HG02943 (cell line): Measurements from ENCODE around the gene PRTG.
"Not testable (repeated sequence)": the region's sequence is repeated elsewhere in the genome, so short reads cannot be mapped to it uniquely, and the experiment has no call there.

ENCODE experiments used
- ATAC-seq: cut with Tn5 transposase; IDR thresholded peaks from one replicate; pipeline ENCODE4 v1.9.1; 2021; ENCODE audit warnings: mild to moderate bottlenecking, low read depth, moderate library complexity; ENCODE audit not compliant: unreplicated experiment

Gene PRTG

DNA sequence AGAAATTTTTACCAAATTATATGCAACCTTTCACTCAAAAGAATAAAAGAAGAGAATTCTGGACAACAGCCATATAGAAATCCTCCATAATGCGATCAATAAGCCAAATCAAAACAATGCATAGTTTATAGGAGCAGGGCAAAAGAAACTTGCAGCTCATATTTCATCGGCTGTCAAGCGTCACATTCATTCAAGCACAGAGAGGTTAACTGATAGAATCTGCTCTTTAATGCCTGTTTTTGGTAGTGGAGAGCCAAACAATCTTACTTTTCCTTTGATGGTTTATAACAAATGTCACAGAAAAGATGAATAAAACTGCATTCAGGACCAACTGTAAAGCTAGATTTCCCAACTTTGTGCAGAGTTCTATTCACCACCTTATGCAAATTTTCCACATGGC lies 35.4 kb downstream of the PRTG start:
- ATAC-seq: no peak

DNA sequence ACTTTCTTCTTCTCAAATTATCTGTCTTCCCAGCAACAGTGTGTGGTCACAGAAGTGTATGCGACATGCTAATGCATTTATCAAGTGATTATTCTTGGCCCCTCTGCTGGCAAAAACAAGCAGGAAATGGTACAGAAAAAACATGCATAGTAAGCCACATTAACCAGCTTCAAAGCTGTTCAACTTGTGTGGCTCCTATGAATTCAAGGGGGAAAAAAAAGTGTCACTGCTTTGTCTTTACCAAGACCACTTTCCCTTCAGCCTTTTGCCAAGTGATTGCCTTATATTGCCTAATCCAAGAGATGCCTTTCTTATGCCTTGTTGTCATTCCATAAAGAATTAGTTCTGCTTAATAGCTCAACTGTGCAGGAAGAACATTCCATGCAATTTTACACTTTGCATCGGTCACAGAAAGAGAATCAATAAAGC lies 39.1 kb downstream of the PRTG start:
- no peak for ATAC-seq

DNA sequence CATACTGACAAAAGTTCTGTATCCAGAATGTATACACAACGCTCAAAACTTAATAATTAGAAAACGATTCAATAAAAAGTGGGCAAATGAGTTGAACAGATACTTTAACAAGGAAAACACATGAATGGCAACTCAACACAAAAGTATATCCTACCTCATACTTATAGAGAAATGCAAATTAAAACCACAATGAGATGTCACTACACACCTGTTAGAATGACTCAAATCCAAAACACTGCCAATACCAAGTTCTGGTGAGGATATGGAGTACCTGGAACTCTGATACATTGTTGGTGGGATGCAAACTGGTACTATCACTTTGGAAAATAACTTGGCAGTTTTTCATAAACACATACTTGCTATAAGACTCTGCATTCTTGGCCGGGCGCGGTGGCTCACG lies 42.1 kb downstream of the PRTG start:
- ATAC-seq: no peak

DNA sequence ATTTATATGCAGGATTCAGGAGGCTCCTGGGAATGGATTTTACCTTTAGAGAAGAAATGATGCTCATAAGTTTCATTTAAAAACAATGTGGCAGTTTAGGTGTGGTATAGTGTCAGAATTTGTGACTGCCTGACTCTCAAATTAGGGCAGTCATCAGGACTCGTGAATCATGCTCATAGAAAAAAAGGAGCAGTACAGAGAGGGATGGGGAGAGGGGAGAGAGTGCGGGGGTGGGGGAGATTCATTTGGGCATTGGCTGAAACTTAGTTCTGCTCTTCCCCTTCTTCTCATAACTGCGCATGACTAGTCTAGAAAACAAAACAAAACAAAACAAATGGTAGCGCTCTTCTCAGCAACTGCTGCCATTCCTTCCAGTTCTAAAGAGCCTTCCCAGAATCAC lies 44.3 kb downstream of the PRTG start:
- ATAC-seq: no peak

DNA sequence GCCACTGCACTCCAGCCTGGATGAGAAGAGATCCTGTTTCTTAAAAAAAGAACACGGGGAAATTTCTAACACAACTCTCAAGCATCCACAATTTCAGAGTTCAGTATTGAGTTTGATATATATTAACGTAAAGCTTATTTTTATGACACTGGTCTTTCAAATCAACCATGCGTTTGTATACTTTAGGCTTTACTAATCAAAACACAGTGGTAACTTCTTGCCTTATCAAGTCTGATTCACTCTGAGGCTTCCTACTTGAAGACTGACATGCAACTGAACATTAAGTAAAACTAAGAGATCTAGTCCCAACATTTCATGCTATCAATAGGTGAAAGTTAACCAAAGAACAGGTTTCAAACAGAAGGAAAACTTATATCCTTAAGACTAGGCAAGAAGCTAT lies 46.7 kb downstream of the PRTG start:
- ATAC-seq: no peak

- no peak for ATAC-seq
Measured at GRCh38 chr15:55695432-55695831, 47.5 kb downstream of the PRTG start.

DNA sequence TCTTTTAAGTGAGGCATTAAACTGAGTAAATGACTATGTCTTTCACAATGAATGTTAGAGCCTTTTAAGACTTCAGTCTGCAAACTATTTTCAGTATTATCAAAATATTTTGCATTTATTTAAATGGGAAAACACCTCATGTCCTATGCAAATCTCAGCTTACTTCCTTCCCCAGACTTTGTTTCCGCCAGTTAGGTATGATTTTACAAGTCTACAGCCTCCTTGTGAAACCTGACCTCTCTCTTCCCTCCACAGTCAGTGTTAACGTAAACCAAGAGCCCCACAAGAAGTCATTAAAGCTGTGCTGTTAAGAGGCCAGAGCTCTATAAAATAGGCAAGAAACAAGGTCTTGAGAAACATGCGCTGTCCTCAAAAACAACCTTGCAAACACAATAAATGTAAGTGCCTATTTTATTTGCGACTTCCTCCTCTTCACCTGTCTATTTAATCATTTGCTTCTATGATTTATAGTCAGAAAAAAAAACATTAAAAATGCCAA lies 48.3 kb downstream of the PRTG start:
- peak; percentile 83 for ATAC-seq

DNA sequence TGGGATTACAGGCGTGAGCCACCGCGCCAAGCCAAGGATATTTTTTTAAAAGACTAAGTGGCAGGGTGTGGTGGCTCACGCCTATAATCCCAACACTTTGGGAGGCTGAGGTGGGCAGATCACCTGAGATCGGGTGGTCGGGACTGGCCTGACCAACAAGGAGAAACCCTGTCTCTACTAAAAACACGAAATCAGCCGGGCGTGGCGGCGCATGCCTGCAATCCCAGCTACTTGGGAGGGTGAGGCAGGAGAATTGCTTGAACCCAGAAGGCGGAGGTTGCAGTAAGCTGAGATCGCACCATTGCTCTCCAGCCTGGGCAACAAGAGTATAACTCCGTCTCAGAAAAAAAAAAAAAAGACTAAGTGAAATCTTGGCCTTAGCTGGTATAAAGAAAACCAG lies 49.8 kb downstream of the PRTG start:
- ATAC-seq: not testable (repeated sequence)

GRCh38 chr15:55687792-55688191 lies 55.2 kb downstream of the PRTG start:
- no peak for ATAC-seq

GRCh38 chr15:55685286-55685685 lies 57.7 kb downstream of the PRTG start:
- peak; percentile 60 for ATAC-seq

DNA sequence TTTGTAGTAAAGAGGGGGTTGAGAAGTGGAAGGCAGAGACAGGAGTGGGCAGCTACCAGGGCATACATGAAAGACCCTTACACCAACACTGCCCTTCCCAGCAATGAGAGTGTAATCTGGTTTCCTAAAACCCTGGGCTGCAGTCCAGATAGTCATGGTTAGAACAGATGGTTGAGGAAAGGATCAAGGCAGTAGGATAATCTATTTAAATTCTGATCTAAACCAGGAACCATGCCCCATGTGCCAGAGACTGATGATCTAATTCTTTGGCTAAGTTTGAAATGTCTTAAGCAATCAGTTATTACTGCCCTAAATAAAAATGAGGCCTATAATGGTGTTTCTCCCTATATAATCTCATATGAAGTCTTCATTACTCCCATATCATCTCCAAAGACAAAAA lies 59.6 kb downstream of the PRTG start:
- ATAC-seq: no peak

DNA sequence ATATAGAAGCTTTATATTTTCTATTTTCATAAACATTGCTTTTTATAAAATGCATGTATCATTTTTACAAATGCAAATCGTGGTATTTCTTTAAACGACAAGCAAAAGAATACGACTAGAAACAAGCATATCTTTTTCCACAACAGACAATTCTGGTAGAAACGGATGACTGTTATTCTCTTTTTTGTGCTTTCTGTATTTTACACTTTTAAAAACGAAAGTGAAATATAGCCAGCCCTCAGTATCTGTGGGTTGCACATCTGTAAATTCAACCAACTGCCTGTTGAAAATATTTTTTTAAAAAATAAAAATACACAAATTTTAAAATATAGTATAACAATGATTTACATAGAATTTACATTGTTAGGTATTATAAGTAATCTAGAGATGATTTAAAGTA lies 61.3 kb downstream of the PRTG start:
- ATAC-seq: no peak

GRCh38 chr15:55676507-55676906 lies 66.4 kb downstream of the PRTG start:
- ATAC-seq: no peak

- no peak for ATAC-seq
Measured at GRCh38 chr15:55673287-55673686, 69.7 kb downstream of the PRTG start.

- no peak for ATAC-seq
Measured at GRCh38 chr15:55669270-55669669, 73.7 kb downstream of the PRTG start.

DNA sequence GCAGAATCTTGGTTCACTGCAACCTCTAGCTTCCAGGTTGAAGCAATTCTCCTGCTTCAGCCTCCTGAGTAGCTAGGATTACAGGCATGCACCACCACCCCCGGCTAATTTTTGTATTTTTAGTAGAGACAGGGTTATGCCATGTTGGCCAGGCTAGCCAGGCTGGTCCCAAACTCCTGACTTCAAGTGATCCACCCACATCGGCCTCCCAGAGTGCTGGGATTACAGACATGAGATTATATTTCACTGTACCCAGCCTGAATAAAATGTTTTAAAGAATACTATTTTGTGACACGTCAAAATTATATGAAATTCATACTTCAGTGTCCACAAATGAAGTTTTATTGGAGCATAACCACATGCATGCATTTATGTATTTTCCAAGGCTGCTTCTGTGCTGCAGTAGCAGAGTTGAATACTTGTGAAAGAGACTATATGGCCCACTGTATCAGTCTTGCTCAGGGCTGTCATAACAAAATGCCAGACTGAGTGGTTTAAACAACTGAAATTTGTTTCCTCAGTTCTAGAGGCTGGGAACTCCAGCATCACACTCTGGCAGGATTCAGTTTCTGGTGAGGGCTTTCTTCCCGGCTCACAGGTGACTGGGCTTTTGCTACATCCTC lies 77.2 kb downstream of the PRTG start:
- ATAC-seq: no peak

DNA sequence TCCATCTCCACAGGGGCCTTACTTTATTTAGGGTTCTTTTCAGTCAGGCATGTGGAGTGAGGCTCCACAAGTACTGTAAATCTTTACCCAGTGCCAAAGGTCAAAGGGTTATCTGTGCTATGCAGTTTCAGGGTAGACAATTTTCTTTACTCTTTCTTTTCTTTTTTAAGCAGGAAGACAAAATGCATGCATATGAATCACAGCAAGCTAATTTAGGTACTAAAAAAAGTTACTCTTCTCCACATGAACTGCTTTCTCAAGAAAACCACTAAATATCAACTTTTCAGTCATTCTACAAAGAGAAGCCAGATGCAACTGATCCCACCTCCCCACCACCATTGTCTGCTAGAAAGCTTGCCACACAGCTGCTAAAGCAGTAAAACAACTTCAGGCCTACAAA lies 81.5 kb downstream of the PRTG start:
- no peak for ATAC-seq

GRCh38 chr15:55660153-55660552 lies 82.8 kb downstream of the PRTG start:
- ATAC-seq: no peak

- ATAC-seq: no peak
Measured at GRCh38 chr15:55659481-55659880, 83.5 kb downstream of the PRTG start.

- no peak for ATAC-seq
Measured at GRCh38 chr15:55658886-55659285, 84.1 kb downstream of the PRTG start.

DNA sequence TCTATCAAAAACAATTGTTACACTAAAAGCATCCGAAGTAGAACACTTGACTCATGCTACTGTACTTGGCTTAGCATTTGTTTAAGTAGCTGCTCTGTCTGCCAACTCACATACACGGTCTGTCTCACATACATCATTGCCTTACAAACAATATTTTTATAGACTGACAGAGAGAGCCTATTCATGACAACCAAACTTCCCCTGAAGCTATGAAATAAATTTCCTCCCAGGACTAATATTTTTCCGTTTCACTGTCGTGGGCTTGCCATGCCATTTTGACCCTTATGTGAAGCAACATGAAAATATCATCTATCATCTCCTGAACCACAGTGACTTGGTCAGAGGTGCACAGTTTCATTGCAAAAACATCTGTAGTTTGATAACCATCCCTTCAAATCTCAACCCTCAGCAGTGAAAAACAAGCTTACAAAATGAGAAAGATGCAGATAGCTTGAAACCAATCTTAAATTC lies 88.4 kb downstream of the PRTG start:
- ATAC-seq: no peak

GRCh38 chr15:55652909-55653495 lies 90.0 kb downstream of the PRTG start:
- no peak for ATAC-seq
